Neural cell (in vitro differentiated cells): ENCODE results near the gene PNPLA6. TPM values are rescaled to one million over a fixed set of nuclear protein-coding genes. Genes with fewer than 3 reads are reported as not detected.

Experiments used
- H2AFZ ChIP-seq: fragments of 200-600, 300-800 bp; sonication (generic), shearing (Covaris generic); 2 replicates; pipeline ENCODE4 v1.6.0; 2014; ENCODE audit warnings: low read depth, mild to moderate bottlenecking, antibody characterized with exemption, low read length, moderate library complexity
- H3F3A ChIP-seq: fragments of 200-600 bp; shearing (Covaris generic); 2 replicates; pipeline ENCODE4 v1.6.1; 2016; ENCODE audit warnings: mild to moderate bottlenecking, moderate library complexity, mixed read lengths, antibody characterized with exemption, low read length; ENCODE audit not compliant: insufficient read depth, poor library complexity, severe bottlenecking
- H3K27ac ChIP-seq: fragments of 200-600, 300-800 bp; sonication (generic), shearing (Covaris generic); 2 replicates; pipeline ENCODE4 v1.5.1; 2014; ENCODE audit warnings: mild to moderate bottlenecking, low read length, moderate library complexity
- H3K27me3 ChIP-seq: fragments of 300-800, 200-600 bp; sonication (generic), shearing (Covaris generic); 2 replicates; pipeline ENCODE4 v1.6.0; 2014; ENCODE audit warnings: mild to moderate bottlenecking, low read depth, low read length, moderate library complexity; ENCODE audit not compliant: insufficient read depth
- H3K36me3 ChIP-seq: fragments of 300-800, 200-600 bp; sonication (generic), shearing (Covaris generic); 2 replicates; pipeline ENCODE4 v1.5.1; 2014; ENCODE audit warnings: mild to moderate bottlenecking, antibody characterized with exemption, low read length, moderate library complexity; ENCODE audit not compliant: insufficient read depth
- H3K4me2 ChIP-seq: fragments of 300-800, 200-600 bp; sonication (generic), shearing (Covaris generic); 2 replicates; pipeline ENCODE4 v1.6.0; 2014; ENCODE audit warnings: mild to moderate bottlenecking, low read length
- H3K4me3 ChIP-seq: fragments of 300-800, 200-600 bp; sonication (generic), shearing (Covaris generic); 2 replicates; pipeline ENCODE4 v1.5.1; 2014; ENCODE audit warnings: mild to moderate bottlenecking, low read length, moderate library complexity
- H3K79me2 ChIP-seq: fragments of 200-600 bp; shearing (Covaris generic); replicated peaks from 2 replicates; pipeline ENCODE4 v1.6.0; 2014; ENCODE audit warnings: mild to moderate bottlenecking, low read length, moderate library complexity; ENCODE audit not compliant: insufficient read depth
- H3K9ac ChIP-seq: fragments of 300-800, 200-600 bp; sonication (generic), shearing (Covaris generic); 2 replicates; pipeline ENCODE4 v1.6.1; 2016; ENCODE audit warnings: mild to moderate bottlenecking, low read length, mixed read lengths
- H3K9me2 ChIP-seq: fragments of 200-600 bp; shearing (Covaris generic); 2 replicates; pipeline ENCODE4 v1.6.1; 2016; ENCODE audit warnings: mild to moderate bottlenecking, low read length, mixed read lengths; ENCODE audit not compliant: insufficient read depth
- H3K9me3 ChIP-seq: fragments of 200-600, 300-800 bp; sonication (generic), shearing (Covaris generic); 2 replicates; pipeline ENCODE4 v1.6.1; 2016; ENCODE audit warnings: mild to moderate bottlenecking, mixed run types, low read length, moderate library complexity, mixed read lengths
- H4K20me1 ChIP-seq: fragments of 200-600 bp; shearing (Covaris generic); 2 replicates; pipeline ENCODE4 v1.6.1; 2016; ENCODE audit warnings: mild to moderate bottlenecking, mixed run types; ENCODE audit not compliant: insufficient read depth
- EP300 ChIP-seq: fragments of 450-650 bp; conservative IDR thresholded peaks from 2 replicates; pipeline ENCODE4 v1.6.1; 2014; ENCODE audit warnings: antibody characterized with exemption, mild to moderate bottlenecking, moderate library complexity; ENCODE audit not compliant: poor library complexity, severe bottlenecking
- EZH2 ChIP-seq: fragments of 200-600, 300-800 bp; shearing (Covaris generic), sonication (generic); IDR thresholded peaks from 2 replicates; pipeline ENCODE4 v1.6.1; 2014; ENCODE audit warnings: antibody characterized with exemption, low read length, borderline replicate concordance, mild to moderate bottlenecking; ENCODE audit not compliant: insufficient read depth, poor library complexity, severe bottlenecking
- MXI1 ChIP-seq: fragments of 450-650 bp; conservative IDR thresholded peaks from 2 replicates; pipeline ENCODE4 v1.6.1; 2014; ENCODE audit warnings: antibody characterized with exemption, mild to moderate bottlenecking; ENCODE audit not compliant: poor library complexity, severe bottlenecking
- POLR2AphosphoS5 ChIP-seq: IDR thresholded peaks from 2 replicates; pipeline ENCODE4 v1.6.1; 2012
- RAD21 ChIP-seq: fragments of 450-650 bp; conservative IDR thresholded peaks from 2 replicates; pipeline ENCODE4 v1.6.1; 2014; ENCODE audit warnings: antibody characterized with exemption, mild to moderate bottlenecking, moderate library complexity
- SMC3 ChIP-seq: fragments of 450-650 bp; conservative IDR thresholded peaks from 2 replicates; pipeline ENCODE4 v1.6.1; 2014; ENCODE audit warnings: antibody characterized with exemption, mild to moderate bottlenecking, moderate library complexity; ENCODE audit not compliant: poor library complexity
- TAF1 ChIP-seq: IDR thresholded peaks from 2 replicates; pipeline ENCODE4 v1.6.1; 2012; ENCODE audit warnings: low read depth
- polyA plus RNA-seq: library from polyadenylated mRNA; depleted of rRNA; stranded (reverse); fragments of >200 nt; gene quantifications from 2 replicates; pipeline ENCODE4 v1.2.3, GENCODE V29; 2014
- TF ChIP-seq, protein P1 (sequence below): fragments of 450-650 bp; IDR thresholded peaks from 2 replicates; pipeline ENCODE4 v1.5.1; 2014; ENCODE audit warnings: antibody characterized with exemption, mild to moderate bottlenecking, moderate library complexity; ENCODE audit not compliant: poor library complexity, severe bottlenecking
- TF ChIP-seq, protein P2 (sequence below): IDR thresholded peaks from 2 replicates; pipeline ENCODE4 v1.6.1; 2012; ENCODE audit warnings: borderline replicate concordance

The PNPLA6 gene
- polyA plus RNA-seq, 1 donor from 2014 or later: 10.8 TPM

DNA sequence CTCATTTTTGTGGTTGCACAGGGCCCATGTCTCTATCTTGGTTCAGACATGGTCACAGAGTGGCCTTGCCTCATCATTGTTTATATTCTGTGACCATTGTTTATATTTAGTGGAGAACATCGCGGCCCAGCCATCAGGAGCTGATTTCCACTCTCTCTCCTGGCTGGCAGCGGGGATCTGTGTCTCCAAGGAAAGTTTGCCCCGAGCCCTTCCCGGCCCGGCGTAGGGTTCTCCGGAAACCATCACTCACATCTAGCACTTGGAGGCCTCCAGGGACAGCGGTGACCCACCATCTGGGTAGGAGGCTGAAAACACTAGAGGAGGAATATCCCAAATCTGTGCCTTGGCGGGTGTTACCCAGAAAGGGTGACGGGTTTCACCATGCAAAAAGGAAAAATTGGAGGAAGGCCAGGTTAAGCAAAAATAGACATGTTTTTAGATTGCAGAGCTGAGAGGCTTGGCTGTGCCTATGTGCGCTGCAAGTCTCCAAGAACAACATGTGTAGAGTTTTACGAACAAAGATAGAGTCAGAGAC, 20.3 kb upstream of the PNPLA6 start:
- peak overlapping the region; percentile 83 for H3K27ac ChIP-seq
- H3K36me3 ChIP-seq: no peaks in the 10 kb centered on the region
- peaks cover 22% of the 10 kb centered on the region for H3K79me2 ChIP-seq
- peak overlapping the region; percentile 98 for H2AFZ ChIP-seq
- H3K27me3 ChIP-seq: no peaks in the 10 kb centered on the region
- H3K9me2 ChIP-seq: no peaks in the 10 kb centered on the region
- peak overlapping the region; percentile 82 for H3K4me2 ChIP-seq
- H3F3A ChIP-seq: no peaks in the 10 kb centered on the region
- peak overlapping the region; percentile 90 for H3K9ac ChIP-seq
- peak overlapping the region; percentile 65 for H3K4me3 ChIP-seq
- TF ChIP-seq TAF1: no peak
- TF ChIP-seq MXI1: no peak
- TF ChIP-seq EZH2: no peak
- TF ChIP-seq RAD21: no peak
- no peak for TF ChIP-seq POLR2AphosphoS5
- no peak for TF ChIP-seq SMC3
- TF ChIP-seq, protein P1, sequence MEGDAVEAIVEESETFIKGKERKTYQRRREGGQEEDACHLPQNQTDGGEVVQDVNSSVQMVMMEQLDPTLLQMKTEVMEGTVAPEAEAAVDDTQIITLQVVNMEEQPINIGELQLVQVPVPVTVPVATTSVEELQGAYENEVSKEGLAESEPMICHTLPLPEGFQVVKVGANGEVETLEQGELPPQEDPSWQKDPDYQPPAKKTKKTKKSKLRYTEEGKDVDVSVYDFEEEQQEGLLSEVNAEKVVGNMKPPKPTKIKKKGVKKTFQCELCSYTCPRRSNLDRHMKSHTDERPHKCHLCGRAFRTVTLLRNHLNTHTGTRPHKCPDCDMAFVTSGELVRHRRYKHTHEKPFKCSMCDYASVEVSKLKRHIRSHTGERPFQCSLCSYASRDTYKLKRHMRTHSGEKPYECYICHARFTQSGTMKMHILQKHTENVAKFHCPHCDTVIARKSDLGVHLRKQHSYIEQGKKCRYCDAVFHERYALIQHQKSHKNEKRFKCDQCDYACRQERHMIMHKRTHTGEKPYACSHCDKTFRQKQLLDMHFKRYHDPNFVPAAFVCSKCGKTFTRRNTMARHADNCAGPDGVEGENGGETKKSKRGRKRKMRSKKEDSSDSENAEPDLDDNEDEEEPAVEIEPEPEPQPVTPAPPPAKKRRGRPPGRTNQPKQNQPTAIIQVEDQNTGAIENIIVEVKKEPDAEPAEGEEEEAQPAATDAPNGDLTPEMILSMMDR: no peak
- no peak for TF ChIP-seq EP300
- TF ChIP-seq, protein P2, sequence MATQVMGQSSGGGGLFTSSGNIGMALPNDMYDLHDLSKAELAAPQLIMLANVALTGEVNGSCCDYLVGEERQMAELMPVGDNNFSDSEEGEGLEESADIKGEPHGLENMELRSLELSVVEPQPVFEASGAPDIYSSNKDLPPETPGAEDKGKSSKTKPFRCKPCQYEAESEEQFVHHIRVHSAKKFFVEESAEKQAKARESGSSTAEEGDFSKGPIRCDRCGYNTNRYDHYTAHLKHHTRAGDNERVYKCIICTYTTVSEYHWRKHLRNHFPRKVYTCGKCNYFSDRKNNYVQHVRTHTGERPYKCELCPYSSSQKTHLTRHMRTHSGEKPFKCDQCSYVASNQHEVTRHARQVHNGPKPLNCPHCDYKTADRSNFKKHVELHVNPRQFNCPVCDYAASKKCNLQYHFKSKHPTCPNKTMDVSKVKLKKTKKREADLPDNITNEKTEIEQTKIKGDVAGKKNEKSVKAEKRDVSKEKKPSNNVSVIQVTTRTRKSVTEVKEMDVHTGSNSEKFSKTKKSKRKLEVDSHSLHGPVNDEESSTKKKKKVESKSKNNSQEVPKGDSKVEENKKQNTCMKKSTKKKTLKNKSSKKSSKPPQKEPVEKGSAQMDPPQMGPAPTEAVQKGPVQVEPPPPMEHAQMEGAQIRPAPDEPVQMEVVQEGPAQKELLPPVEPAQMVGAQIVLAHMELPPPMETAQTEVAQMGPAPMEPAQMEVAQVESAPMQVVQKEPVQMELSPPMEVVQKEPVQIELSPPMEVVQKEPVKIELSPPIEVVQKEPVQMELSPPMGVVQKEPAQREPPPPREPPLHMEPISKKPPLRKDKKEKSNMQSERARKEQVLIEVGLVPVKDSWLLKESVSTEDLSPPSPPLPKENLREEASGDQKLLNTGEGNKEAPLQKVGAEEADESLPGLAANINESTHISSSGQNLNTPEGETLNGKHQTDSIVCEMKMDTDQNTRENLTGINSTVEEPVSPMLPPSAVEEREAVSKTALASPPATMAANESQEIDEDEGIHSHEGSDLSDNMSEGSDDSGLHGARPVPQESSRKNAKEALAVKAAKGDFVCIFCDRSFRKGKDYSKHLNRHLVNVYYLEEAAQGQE: no peak
- no peaks in the 10 kb centered on the region for H4K20me1 ChIP-seq
- no peaks in the 10 kb centered on the region for H3K9me3 ChIP-seq

DNA sequence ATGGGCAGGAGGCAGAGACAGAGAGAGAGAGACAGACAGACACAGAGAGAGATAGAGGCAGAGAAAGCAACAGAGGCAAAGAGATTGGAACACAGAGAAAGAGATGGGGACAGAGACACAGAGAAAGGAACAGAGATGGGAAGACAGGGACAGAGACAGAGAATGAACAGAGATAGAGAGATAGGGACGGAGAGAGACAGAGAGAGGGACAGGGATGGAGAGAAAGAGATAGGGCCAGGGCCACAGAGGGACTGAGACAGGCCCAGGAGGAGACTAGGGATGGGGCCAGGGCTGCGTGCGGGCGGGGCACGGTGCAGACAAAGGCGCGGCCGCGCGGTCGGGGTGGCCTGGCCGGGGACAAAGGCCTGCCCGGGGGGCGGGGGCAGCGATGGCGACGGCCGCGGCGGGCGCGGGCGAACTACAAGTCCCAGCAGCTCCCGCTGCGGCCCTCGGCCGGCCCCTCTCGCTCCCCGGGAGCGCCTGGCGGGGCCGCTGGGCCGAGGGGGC, 19.8 kb upstream of the PNPLA6 start, which contains the start of gene ZNF358:
Gene ZNF358 (plus strand): TSS at position 459 of the 507 bp plus-strand sequence. CDS start 3,140 bp downstream, outside the sequence.
- Histone ChIP-seq H3K27ac (peak within 1 kb of the TSS; percentile 83), H3K4me3 (peak within 1 kb of the TSS; percentile 93), H3F3A (no peaks in the 10 kb centered on the region), H3K9ac (peak within 1 kb of the TSS; percentile 92), H3K9me3 (no peaks in the 10 kb centered on the region), H3K36me3 (no peaks in the 10 kb centered on the region), H3K4me2 (peak within 1 kb of the TSS; percentile 84), H4K20me1 (no peaks in the 10 kb centered on the region), H3K9me2 (no peaks in the 10 kb centered on the region), H3K79me2 (peaks cover 22% of the 10 kb centered on the region), H2AFZ (peak within 1 kb of the TSS; percentile 98), H3K27me3 (no peaks in the 10 kb centered on the region)
- TF ChIP-seq EP300 (peak; percentile 18), POLR2AphosphoS5 (no peak), MXI1 (peak; percentile 22)
- TF ChIP-seq, protein P2: no peak
